ENCODE measurements around the gene PRDX6.
"Not testable (repeated sequence)": the region's sequence is repeated elsewhere in the genome, so short reads cannot be mapped to it uniquely, and the experiment has no call there.

DNA sequence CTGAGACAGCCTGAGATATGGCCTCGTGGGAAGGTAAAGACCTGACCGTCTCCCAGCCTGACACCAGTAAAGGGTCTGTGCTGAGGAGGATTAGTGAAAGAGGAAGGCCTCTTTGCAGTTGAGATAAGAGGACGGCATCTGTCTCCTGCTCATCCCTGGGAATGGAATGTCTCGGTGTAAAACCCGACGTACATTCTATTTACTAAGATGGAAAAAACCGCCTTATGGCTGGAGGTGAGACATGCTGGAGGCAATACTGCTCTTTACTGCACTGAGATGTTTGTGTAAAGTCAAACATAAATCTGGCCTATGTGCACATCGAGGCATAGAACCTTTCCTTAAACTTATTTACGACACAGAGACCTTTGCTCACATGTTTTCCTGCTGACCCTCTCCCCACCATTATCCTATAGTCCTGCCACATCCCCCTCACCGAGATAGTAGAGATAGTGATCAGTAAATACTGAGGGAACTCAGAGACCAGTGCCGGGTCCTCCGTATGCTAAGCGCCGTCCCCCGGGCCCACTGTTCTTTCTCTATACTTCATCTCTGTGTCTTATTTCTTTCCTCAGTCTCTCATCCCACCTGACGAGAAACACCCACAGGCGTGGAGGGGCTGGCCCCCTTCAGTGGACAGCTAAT, 2.2 kb upstream of the PRDX6 start:
- not testable (repeated sequence) for TF ChIP-seq CTCF, POLR2A (IDR thresholded peaks at IDR 0.05)

All from upper lobe of left lung (tissue), 4 donors.